Measurements from ENCODE around the gene ANKRD13B.

Gene ANKRD13B

GRCh38 chr17:29595107-29595942 lies 2.4 kb downstream of the ANKRD13B start:
- no peak for TF ChIP-seq CTCF (IDR thresholded peaks at IDR 0.05; ENCODE audit: borderline replicate concordance, control extremely low read depth, extremely low read depth, insufficient read depth, missing control alignments)
- in situ Hi-C loops (cut with MboI; ENCODE audit: low sequenced_read_pairs, unreplicated experiment), result no loop called here
- DNase-seq (ENCODE audit: low spot score), result no peak

DNA sequence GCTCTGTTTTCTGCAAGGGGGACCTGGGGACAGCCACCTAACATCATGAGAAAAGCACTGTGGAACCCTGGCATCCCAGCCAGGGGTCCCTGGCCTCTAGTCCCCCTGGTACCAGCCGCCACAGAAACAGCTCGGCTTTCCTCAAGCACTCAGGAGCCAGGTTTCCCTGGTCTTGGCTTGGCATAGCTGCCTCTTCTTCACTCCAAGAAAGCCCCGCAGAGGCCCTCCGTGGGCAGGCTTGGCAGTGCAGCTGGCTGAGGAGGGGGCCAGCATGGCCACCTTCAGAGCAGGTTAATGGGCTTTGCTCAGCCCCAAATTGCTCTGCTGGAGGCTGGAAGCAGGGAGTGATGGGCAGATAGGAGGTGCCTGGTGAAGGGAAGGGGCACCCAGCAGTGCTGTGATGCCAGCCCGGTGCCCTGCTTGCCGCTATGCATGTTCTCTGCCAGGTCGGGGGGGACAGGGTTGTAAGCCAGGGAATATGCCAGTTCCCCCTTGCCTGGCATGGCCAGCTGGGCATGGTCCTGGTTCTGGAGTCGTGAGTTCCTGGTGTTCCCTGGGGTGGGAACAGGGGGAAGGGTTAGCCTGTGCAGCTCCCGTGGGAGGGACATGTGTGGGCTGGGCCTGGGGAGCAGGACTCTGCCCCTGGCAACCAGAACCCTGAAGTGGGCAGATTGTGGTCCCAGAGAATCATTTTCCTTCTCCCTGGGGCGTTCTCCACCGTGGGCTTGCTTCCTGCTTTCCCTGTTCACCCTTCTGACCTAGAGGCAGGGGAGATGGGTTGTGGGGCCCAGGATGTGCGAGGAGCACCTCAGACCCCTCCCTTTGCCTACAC lies 3.2 kb downstream of the ANKRD13B start:
- in situ Hi-C loops (cut with MboI; ENCODE audit: low sequenced_read_pairs, unreplicated experiment), result no loop called here
- TF ChIP-seq CTCF (IDR thresholded peaks at IDR 0.05; ENCODE audit: borderline replicate concordance, control extremely low read depth, extremely low read depth, insufficient read depth, missing control alignments), result no peak
- no peak for DNase-seq (ENCODE audit: low spot score)

GRCh38 chr17:29596811-29597210 lies 3.9 kb downstream of the ANKRD13B start:
- in situ Hi-C loops (cut with MboI; ENCODE audit: low sequenced_read_pairs, unreplicated experiment), result no loop called here
- no peak for TF ChIP-seq CTCF (IDR thresholded peaks at IDR 0.05; ENCODE audit: borderline replicate concordance, control extremely low read depth, extremely low read depth, insufficient read depth, missing control alignments)
- DNase-seq (ENCODE audit: low spot score), result no peak

- DNase-seq (ENCODE audit: low spot score), result no peak
- in situ Hi-C loops (cut with MboI; ENCODE audit: low sequenced_read_pairs, unreplicated experiment), result no loop called here
- no peak for TF ChIP-seq CTCF (IDR thresholded peaks at IDR 0.05; ENCODE audit: borderline replicate concordance, control extremely low read depth, extremely low read depth, insufficient read depth, missing control alignments)
Measured at GRCh38 chr17:29597361-29598172, 4.6 kb downstream of the ANKRD13B start.

DNA sequence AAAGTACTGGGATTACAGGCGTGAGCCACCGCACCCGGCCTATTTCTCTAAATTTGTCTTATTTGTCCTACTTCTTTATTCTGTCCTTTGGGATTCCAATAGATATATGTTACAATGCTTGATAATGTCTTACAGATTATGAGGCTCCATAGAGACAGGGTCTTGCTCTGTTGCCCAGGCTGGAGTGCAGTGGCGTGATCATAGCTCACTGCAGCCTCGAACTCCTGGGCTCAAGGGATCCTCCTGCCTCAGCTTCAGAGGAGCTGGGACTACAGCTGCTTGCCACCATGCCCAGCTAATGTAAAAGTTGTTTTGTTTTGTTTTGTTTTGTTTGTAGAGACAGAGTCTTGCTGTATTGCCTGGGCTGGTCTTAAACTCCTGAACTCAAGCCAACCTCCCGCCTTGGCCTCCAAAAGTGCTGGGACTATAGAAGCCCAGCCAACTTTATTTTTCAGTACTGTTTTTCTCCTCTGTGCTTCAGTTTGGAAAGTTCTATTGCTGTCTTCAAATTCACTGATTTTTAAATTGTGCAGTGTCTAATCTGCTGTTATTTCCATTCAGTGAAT lies 10.3 kb downstream of the ANKRD13B start:
- in situ Hi-C loops (cut with MboI; ENCODE audit: low sequenced_read_pairs, unreplicated experiment), result no loop called here
- no peak for TF ChIP-seq CTCF (IDR thresholded peaks at IDR 0.05; ENCODE audit: borderline replicate concordance, control extremely low read depth, extremely low read depth, insufficient read depth, missing control alignments)
- no peak for DNase-seq (ENCODE audit: low spot score)

Data from GM13976 (cell line).